Mammary epithelial cell (primary cell): ENCODE data around the gene CDC73.

Source experiments
- CTCF ChIP-seq, 2 donors: IDR thresholded peaks in 1 of 2; conservative IDR thresholded peaks in 1 of 2; 2 replicates each; pipeline ENCODE4 v1.5.1; 2011 to 2012; ENCODE audit warnings: inconsistent platforms in 2 of 2, low read length in 2 of 2, mild to moderate bottlenecking in 2 of 2, control low read depth in 1 of 2, low read depth in 1 of 2; ENCODE audit not compliant: insufficient read depth in 1 of 2; ENCODE audit errors: extremely low read depth in 1 of 2
- EZH2 ChIP-seq: IDR thresholded peaks from 2 replicates; pipeline ENCODE4 v1.6.1; 2012; ENCODE audit warnings: low read length, inconsistent platforms, borderline replicate concordance

GRCh38 chr1:193181985-193182384, 60.2 kb downstream of the CDC73 start:
- no peak for TF ChIP-seq CTCF (conservative IDR thresholded peaks at IDR 0.05 in 1 of 2, IDR thresholded peaks at IDR 0.05 in 1 of 2; ENCODE audit: extremely low read depth in 1 of 2, insufficient read depth in 1 of 2, low read depth in 1 of 2, low read length in 2 of 2)
- TF ChIP-seq EZH2: no peak
